Left hindlimb (tissue), 1 donor: Measurements from ENCODE around the gene CDC42SE2.
"Not testable (repeated sequence)": the region's sequence is repeated elsewhere in the genome, so short reads cannot be mapped to it uniquely, and the experiment has no call there.

ENCODE experiments used
- DNase-seq: peaks from one replicate; pipeline ENCODE4 v3.0.0-alpha.2; 2018

CDC42SE2 gene

DNA sequence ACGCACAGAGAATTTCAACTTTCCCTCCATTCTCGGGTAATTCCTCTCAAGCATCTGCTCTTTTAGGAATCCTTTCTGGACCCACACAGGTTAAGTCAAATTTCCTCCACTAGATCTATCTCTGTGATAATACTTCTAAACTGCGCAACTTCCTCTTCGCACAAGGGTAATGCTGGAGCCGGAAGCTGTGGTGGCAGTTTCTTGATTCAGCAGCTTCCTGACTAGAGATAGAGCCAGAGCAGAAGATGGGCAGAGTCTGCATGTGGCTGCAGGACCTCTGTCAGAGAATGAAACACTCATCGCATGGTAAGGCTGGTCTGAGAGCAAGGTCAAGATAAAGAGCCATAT, 11.1 kb upstream of the CDC42SE2 start:
- DNase-seq = no peak

DNA sequence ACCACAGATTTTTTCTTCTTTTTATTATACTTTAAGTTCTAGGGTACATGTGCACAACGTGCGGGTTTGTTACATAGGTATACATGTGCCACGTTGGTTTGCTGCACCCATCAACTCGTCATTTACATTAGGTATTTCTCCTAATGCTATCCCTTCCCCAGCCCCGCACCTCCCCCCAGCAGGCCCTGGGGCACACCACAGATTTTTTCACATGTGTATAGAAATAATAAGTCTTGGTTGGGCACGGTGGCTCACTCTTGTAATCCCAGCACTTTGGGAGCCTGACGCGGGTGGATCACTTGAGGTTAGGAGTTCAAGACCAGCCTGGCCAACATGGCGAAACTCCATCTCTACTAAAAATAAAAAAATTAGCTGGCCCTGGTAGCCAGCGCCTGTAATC, 9.8 kb upstream of the CDC42SE2 start:
- not testable (repeated sequence) for DNase-seq

GRCh38 chr5:131254741-131255140, 9.1 kb upstream of the CDC42SE2 start:
- DNase-seq = no peak

DNA sequence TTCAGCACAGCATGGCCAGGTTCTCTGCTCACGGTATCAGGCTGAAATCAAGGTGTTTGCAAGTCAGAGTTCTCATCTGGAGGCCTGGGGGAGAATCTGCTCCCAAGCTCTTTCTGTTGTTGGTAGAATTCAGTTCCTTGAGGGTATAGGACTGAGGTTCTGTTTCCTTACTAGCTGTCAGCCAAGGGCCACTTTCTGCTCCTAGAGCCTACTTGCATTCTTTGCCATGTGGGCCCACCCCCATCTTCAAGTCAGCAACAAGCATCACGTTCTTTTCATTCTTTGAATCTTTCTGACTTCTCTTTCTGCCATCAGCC, 7.4 kb upstream of the CDC42SE2 start:
- DNase-seq = no peak

DNA sequence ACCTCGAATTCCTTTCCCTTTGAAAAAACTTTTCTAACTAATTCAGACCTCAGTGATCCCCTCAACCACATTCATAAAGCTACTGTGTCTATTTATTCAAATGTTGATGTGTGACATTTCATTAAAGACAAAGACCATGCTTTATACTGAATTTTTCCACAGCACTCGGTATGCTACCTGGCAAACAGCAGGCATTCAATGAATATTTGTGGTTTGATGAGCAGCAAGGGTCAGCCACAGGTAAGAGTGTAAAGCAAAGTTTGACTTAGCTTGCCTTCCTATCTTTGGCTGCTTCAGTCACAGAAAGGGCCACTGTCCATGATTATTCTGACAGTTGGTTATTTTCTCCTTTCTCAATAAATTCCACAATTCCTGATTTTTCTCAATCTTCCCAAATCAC, 5.1 kb upstream of the CDC42SE2 start:
- no peak for DNase-seq

DNA sequence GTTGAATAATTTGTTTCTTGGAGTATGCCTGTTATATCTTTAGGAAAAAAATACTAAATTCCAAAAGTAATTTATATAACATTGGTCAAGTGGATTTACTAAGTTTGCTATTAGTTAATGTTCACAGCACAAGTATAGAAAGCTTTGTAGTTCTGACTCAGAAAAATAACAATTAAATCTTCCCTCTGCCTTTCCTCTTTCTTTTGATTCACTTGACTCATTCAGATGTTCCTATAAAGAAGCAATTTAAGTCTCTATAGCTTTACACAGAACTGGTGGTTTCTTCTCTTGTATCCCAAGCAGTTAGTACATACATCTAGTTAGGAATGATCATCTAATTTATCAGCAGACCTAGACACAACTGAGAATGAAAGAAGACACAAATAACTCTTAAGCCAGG, 4.5 kb upstream of the CDC42SE2 start:
- no peak for DNase-seq

DNA sequence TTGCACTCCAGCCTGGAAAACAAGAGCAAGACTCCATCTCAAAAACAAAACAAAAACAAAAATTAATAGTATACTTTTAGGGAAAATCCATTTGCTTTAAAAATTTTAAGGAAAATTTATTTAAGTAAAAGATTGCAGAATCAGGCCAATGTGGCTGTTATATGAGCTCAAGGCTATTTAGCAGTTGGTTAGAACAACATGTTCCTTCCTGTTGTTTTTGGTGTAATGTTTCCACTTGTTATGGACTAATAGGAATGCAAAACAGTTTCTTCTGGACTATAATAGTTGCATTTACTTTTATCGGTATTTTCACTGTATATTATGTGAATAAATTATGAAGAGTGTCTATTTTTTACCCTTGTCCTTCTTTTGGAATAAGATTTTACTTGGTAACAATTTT, 3.0 kb upstream of the CDC42SE2 start:
- DNase-seq = no peak

GRCh38 chr5:131261483-131261882, 2.4 kb upstream of the CDC42SE2 start:
- DNase-seq = no peak

DNA sequence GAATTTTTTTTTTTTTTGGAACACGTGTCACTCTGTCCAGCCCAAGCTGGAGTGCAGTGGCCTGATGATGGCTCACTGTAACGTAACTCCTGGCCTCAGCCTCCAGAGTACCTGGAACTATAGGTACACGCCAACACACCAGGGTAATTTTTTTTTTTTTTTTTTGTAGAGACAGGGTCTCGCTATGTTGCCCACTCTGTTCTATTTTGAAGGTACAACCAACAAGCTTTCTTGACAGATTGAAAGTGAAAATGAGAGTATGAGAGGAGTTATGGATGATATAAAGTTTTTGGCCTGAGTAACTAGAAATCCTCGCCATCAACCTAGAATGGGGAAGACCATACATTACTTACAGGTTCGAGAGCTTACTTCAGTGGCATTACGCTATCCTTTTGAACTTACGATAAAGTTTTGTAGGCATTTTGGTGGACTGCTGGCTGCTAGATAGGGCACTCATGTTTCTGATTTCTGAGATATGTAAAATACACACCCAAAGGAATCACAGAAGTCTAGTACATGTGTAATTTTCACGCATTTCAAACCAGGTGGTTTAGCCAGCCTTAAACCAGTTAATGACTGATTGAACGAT, 806 bp upstream of the CDC42SE2 start:
- DNase-seq = no peak

DNA sequence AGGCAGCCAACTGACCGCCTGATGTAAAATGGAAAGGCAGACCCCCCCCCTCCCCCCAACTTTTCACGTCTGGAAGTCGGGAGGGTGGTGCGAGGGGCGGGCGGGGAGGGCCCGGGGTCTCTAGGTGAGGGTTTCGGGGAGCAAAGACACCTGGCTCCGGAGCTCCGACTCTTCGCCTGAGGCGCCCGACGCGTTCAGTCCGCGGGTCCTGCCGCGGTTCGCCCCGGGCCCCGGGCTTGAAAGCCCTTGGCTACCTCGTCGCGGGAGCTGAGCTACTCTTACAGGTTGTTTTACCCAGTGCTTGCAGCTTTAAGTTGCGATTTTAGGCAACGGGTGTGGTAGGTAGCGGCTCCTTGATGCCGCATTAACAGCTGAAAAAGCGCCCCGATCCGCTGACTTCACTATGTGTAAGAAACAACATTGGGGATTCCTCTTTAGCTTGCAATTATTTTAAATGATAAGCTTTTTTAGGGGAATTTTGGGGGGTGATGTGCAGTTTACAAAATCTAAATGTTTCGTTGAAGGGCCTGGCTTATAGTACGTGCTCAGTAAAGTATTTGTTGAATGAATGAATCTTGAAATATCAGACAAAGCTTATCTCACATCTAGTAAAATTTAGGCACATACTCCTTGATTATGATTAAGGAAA, 722 bp downstream of the CDC42SE2 start:
- no peak for DNase-seq

- no peak for DNase-seq
These were observed 1.5 kb downstream of the CDC42SE2 start for GRCh38 chr5:131265311-131265803.

GRCh38 chr5:131266370-131267060, 2.7 kb downstream of the CDC42SE2 start:
- no peak for DNase-seq

- no peak for DNase-seq
These were observed 5.0 kb downstream of the CDC42SE2 start for GRCh38 chr5:131268758-131269370.

GRCh38 chr5:131270809-131271208, 7.0 kb downstream of the CDC42SE2 start:
- DNase-seq = no peak

DNA sequence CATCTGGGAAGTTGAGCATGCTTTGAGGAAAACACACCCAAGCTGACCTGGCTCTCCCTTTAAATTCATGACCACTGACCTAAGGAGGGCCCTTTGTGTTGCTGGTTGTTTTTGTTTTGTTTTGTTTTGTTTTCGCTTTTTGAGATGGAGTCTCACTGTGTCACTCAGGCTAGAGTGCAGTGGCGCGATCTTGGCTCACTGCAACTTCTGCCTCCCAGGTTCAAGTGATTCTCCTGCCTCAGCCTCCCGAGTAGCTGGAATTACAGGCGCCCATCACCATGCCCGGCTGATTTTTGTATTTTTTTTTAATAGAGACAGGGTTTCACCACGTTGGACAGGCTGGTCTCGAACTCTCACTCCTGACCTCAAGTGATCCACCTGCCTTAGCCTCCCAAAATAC, 8.0 kb downstream of the CDC42SE2 start:
- not testable (repeated sequence) for DNase-seq

DNA sequence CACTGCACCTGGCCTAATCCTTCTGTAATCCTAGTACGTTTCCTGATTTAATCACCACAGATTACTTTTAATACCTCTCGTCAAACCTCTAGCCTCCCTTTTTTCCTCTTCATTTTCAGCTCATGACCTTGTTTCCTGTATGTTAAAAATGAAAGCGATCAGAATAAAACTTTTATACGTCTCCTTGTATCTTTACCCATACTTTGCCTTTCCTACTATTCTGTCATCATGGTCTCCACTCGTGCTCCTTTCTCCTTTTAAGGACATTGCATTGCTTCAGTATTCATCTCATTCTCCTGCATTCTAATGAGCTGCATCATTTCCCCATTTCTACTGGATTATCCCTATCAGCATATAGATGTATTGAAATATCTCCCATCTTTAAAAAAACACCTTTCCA, 8.5 kb downstream of the CDC42SE2 start:
- DNase-seq = no peak

GRCh38 chr5:131272724-131273123, 8.9 kb downstream of the CDC42SE2 start:
- no peak for DNase-seq

GRCh38 chr5:131274326-131275063, 10.6 kb downstream of the CDC42SE2 start:
- DNase-seq = no peak

DNA sequence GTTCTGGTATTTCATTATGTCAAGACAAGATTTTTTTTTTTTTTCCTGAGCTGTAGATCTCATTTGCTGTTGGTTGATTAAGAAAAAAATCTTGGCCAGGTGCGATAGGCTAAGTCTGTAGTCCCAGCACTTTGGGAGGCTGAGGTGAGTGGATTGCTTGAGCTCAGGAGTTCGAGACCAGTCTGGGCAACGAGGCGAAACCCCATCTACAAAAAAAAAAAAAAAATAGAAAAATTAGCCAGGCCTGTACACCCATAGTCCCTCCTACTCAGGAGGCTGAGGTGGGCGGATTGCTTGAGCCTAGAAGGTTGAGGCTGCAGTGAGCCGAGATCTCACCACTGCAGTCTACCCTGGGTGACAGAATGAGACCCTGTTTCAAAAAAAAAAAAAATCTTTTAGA, 12.2 kb downstream of the CDC42SE2 start:
- DNase-seq = no peak

DNA sequence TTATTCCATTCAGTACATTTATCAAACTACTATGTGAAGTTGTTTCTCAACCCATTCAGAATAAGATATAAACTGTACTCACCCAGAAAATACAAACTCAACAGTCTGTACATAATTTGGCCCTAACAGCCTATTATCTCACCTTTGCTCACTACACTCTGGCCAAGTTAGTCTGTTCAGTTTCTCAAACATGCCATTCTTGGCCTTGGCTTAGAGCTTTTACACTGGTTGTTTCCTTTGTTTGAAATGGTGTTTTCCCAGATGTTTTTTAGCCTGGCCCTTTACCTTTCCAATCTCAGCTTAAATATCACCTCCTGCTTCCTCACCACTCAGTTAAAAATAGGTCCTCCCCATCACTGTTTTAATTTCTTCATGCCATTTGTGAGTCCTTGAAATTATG, 13.6 kb downstream of the CDC42SE2 start:
- no peak for DNase-seq

DNA sequence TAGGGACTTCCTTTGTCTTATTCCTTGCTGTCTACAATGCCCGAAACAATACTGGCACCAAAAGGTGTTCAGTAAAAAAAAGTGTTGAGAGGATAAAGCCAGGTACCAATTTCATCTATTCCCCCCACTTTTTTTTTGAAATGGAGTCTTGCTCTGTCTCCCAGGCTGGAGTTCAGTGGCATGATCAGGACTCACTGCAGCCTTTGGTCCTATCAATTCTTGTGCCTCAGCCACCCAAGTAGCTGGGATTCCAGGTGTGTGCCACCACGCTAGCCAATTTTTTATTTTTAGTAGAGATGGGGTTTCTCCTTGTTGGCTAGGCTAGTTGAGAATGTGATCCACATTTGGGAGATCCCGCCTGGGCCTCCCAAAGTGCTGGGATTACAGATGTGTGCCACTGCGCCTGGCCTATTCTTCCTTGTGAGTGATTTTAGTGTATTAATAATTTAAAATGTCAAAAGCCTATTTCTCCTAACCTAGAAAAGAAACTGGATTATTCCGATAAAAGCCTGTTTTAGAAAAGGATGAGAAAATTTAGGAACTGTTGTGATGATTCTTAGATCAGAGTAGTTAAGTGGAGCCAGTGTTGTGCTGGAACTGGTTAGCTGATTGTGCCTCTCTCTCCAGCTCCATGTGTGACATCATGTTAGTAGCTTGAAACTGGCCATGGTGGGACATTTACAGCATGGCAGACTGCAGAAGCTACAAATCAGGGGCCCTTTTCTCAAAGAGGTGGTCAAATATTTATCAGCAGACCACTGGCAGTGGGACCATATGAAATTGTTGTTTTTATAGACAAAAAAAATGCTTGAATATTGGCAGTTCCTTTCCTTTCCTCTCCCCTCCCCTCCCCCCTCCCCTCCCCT, 14.3 kb downstream of the CDC42SE2 start:
- no peak for DNase-seq

DNA sequence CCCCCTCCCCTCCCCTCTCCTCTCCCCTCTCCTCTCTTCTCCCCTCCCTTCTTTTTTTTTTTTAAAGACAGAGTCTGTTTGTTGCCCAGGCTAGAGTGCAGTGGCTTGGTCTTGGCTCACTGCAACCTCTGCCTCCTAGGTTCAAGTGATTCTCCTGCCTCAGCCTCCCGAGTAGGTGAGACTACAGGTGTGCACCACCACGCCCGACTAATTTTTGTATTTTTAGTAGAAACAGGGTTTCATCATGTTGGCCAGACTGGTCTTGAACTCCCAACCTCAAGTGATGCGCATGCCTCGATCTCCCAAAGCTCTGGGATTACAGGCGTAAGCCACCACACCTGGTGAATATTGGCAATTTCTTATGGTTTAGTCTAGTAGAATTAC, 14.9 kb downstream of the CDC42SE2 start:
- not testable (repeated sequence) for DNase-seq
